ENCODE data around the gene KIAA0040.

Gene KIAA0040

DNA sequence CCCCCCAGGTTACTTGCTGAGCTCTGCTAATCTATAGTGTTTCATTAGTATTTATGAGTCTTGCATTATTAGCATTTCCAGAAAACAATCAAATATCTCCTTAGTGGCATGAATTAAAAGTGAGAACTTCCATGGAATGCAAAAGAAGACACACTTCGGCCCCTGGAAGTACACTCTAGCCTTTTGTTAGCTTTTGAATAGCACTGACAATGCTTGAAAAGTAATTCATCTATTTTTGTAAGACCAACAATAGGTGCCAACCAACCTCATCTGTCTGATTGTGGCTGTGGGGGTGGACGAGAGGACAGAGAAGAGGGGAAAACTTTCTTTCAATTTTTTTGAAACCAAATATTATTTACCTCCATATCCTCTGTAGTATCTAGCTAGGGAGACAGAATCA is 27.8 kb downstream of the KIAA0040 start:
- peaks cover 88% of the 10 kb centered on the region for H3K36me3 ChIP-seq

DNA sequence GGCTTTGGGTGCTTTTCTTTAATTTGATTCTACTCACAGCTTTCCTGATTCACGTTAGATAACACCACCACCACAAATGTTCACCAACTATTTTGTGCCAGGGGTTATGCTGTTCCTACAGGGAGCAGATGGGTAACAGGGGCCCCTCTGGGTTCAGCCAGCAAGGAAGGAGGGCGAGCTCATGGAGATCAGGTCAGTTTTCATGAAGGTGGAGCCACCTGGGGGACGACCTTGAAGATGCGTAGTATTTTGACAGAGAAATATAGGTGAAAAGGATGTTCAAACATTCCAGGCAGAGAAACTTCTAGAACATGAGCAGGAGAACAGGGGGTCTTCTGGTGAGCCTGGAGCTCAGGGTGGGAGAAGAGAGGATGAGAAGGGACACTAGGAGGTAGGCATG is 28.9 kb downstream of the KIAA0040 start:
- H3K9me3 ChIP-seq = no peaks in the 10 kb centered on the region
- TF ChIP-seq, protein P1, sequence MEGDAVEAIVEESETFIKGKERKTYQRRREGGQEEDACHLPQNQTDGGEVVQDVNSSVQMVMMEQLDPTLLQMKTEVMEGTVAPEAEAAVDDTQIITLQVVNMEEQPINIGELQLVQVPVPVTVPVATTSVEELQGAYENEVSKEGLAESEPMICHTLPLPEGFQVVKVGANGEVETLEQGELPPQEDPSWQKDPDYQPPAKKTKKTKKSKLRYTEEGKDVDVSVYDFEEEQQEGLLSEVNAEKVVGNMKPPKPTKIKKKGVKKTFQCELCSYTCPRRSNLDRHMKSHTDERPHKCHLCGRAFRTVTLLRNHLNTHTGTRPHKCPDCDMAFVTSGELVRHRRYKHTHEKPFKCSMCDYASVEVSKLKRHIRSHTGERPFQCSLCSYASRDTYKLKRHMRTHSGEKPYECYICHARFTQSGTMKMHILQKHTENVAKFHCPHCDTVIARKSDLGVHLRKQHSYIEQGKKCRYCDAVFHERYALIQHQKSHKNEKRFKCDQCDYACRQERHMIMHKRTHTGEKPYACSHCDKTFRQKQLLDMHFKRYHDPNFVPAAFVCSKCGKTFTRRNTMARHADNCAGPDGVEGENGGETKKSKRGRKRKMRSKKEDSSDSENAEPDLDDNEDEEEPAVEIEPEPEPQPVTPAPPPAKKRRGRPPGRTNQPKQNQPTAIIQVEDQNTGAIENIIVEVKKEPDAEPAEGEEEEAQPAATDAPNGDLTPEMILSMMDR (IDR thresholded peaks at IDR 0.05) = no peak

More for the DNA sequence above, 27.8 kb downstream of the KIAA0040 start:
- Histone ChIP-seq H3K4me1 (ENCODE audit: control insufficient read depth in 1 of 2, insufficient read depth in 1 of 2, low read depth in 1 of 2, low read length in 1 of 2) (peaks cover 15 to 16% of the 10 kb centered on the region in 2 experiments), H3K9me3 (no peaks in the 10 kb centered on the region), H3K4me3 (ENCODE audit: low read depth in 1 of 2, low read length in 1 of 2) (no peak overlapping the region), H3K27me3 (no peaks in the 10 kb centered on the region), H3K27ac (no peak overlapping the region)
- TF ChIP-seq, protein P1 (IDR thresholded peaks at IDR 0.05) = no peak

DNA sequence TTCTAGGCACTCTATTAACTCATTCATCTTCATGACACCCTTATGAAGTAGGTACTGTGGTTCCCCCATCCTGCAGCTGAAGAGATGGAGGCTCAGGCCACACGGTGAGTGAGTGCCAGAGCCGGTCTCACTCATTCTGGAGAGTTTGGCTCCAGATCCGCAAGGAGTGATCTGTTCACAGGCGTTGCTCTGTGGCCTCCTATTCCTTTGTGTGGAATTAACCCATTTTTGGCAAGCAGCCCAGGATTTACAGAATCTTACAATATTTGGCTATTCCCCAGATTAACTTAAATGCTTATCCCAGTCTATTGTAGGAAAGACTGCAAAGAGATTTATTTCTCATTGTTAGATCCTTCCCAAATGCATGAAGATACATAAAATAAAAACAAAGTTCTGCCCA is 29.6 kb downstream of the KIAA0040 start:
- Histone ChIP-seq H3K36me3 (peaks cover 96% of the 10 kb centered on the region), H3K4me1 (ENCODE audit: control insufficient read depth in 1 of 2, insufficient read depth in 1 of 2, low read depth in 1 of 2, low read length in 1 of 2) (peaks cover 6 to 8% of the 10 kb centered on the region in 2 experiments), H3K4me3 (ENCODE audit: low read depth in 1 of 2, low read length in 1 of 2) (no peak overlapping the region), H3K27me3 (no peaks in the 10 kb centered on the region), H3K9me3 (no peaks in the 10 kb centered on the region), H3K27ac (no peak overlapping the region)
- TF ChIP-seq, protein P1 (IDR thresholded peaks at IDR 0.05) = no peak

More for the DNA sequence above, 28.9 kb downstream of the KIAA0040 start:
- Histone ChIP-seq H3K4me1 (ENCODE audit: control insufficient read depth in 1 of 2, insufficient read depth in 1 of 2, low read depth in 1 of 2, low read length in 1 of 2) (peaks cover 13 to 15% of the 10 kb centered on the region in 2 experiments), H3K27me3 (no peaks in the 10 kb centered on the region), H3K27ac (no peak overlapping the region), H3K4me3 (ENCODE audit: low read depth in 1 of 2, low read length in 1 of 2) (no peak overlapping the region), H3K36me3 (peaks cover 92% of the 10 kb centered on the region)

DNA sequence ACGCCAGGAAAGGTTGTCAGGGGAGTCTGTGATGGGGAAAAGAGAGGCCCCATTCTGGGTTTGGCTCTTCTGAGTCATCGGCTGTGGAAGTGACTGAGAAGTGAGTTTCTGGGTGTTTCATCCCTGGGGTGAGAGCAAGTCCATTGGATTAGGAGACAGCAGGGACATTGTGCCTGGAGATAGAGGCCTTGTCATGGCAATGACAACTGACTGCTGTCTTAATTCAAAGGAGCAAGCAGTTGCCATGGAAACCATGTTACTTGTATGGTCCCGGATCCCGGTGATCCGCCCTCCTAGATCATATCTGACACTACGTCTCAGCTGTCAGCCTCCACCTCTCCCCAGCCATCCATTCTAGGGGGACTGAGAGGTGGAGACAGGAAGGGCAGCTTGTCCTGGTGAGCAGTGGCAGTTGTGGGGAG is 34.4 kb downstream of the KIAA0040 start:
- Histone ChIP-seq H3K4me3 (ENCODE audit: low read depth in 1 of 2, low read length in 1 of 2) (no peak overlapping the region), H3K4me1 (ENCODE audit: control insufficient read depth in 1 of 2, insufficient read depth in 1 of 2, low read depth in 1 of 2, low read length in 1 of 2) (peaks cover 5 to 8% of the 10 kb centered on the region in 2 experiments), H3K27ac (no peak overlapping the region), H3K9me3 (no peaks in the 10 kb centered on the region), H3K27me3 (peaks cover 13% of the 10 kb centered on the region), H3K36me3 (peaks cover 57% of the 10 kb centered on the region)
- TF ChIP-seq, protein P1 (IDR thresholded peaks at IDR 0.05) = no peak

DNA sequence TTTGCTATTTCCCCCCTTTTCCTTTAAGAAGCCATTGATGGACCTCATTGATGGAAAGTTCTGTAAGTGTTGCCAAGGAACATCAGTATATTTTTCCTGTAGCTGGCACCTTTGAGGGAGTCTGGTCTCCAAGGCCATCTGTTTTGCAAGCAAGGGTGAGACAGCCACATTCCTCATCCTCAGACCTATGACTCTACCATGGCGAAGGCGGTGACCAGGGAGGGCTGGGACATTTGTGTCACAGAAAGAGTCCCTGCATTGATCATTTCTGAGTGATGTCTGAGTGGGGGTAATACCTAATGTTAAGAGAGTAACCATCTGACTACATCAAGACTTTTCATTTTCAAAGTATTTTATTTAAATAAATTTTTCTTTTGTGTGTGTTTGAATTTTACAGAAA is 35.4 kb downstream of the KIAA0040 start:
- Histone ChIP-seq H3K27me3 (peaks cover 23% of the 10 kb centered on the region), H3K36me3 (peaks cover 48% of the 10 kb centered on the region), H3K9me3 (no peaks in the 10 kb centered on the region), H3K4me3 (ENCODE audit: low read depth in 1 of 2, low read length in 1 of 2) (no peak overlapping the region), H3K27ac (no peak overlapping the region), H3K4me1 (ENCODE audit: control insufficient read depth in 1 of 2, insufficient read depth in 1 of 2, low read depth in 1 of 2, low read length in 1 of 2) (peaks cover 5 to 8% of the 10 kb centered on the region in 2 experiments)
- TF ChIP-seq, protein P1 (IDR thresholded peaks at IDR 0.05) = no peak

DNA sequence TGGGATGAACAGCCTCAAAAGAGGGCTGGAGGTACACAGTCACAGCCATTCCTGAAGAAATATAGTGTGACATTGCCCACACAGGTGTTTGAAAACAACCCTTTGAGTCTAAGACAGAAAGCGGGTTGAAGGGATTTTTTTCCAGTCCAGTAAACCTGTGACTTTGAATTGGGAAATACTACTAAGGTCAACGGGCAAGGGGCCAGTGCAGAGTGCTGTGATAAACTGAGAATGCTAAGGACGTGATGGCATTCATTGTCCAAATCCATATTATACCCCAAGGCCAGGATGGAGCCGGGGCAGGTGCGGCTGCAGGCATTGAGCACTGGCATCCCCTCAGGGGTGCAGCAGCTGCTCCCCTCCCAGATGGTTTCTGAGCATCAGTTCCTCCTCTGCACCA is 36.6 kb downstream of the KIAA0040 start:
- no peak overlapping the region for H3K27ac ChIP-seq
- peaks cover 25% of the 10 kb centered on the region for H3K27me3 ChIP-seq
- TF ChIP-seq, protein P1 (IDR thresholded peaks at IDR 0.05) = no peak
- no peaks in the 10 kb centered on the region for H3K9me3 ChIP-seq
- H3K4me3 ChIP-seq (ENCODE audit: low read depth in 1 of 2, low read length in 1 of 2) = no peak overlapping the region
- peaks cover 5 to 8% of the 10 kb centered on the region in 2 experiments for H3K4me1 ChIP-seq (ENCODE audit: control insufficient read depth in 1 of 2, insufficient read depth in 1 of 2, low read depth in 1 of 2, low read length in 1 of 2)
- H3K36me3 ChIP-seq = peaks cover 35% of the 10 kb centered on the region

Measured in neutrophil (primary cell).